B cell (primary cell): ENCODE measurements around the gene HDHD2. TPM values are rescaled to one million over a fixed set of nuclear protein-coding genes. Genes with fewer than 3 reads are reported as not detected.

Experiments
- ATAC-seq: fragments of 200-7000 bp; cut with Tn5 transposase; one replicate; pipeline ENCODE4 v1.10.0; 2021; ENCODE audit warnings: low read depth, mild to moderate bottlenecking, moderate number of reproducible peaks, moderate library complexity
- CTCF ChIA-PET: fragments of 350-600 bp; sonication (Branson Sonifier 250); formaldehyde crosslinking; loops from one replicate; lab custom pipeline; 2021; ENCODE audit warnings: antibody characterized with exemption, inconsistent platforms; lab: Charles Lee
- POLR2A ChIA-PET: fragments of 350-600 bp; sonication (Branson Sonifier 250); formaldehyde crosslinking; loops from one replicate; lab custom pipeline; 2021; ENCODE audit warnings: antibody characterized with exemption; lab: Charles Lee
- DNase-seq: peaks from one replicate; pipeline ENCODE4 v3.0.0; 2013
- H2AFZ ChIP-seq: 2 replicates; pipeline ENCODE4 v1.6.1; 2012; ENCODE audit warnings: mild to moderate bottlenecking, low read depth, low read length; ENCODE audit not compliant: insufficient read depth, poor library complexity, severe bottlenecking
- H3K27ac ChIP-seq, 2 donors: 1 replicate in 1 of 2; 2 replicates in 1 of 2; pipeline ENCODE4 v1.5.1; 2012 to 2013; ENCODE audit warnings: low read length in 2 of 2, mild to moderate bottlenecking in 2 of 2, moderate library complexity in 1 of 2
- H3K27me3 ChIP-seq, 4 experiments: fragments of 200-600 bp in 1 of 4; sonication (generic) in 1 of 4; replicated peaks in 1 of 4; 1 replicate in 2 of 4; 2 replicates in 2 of 4; pipeline versions ENCODE4 v1.6.1 to v1.7.0; 2013 to 2016; ENCODE audit warnings: low read length in 3 of 4, mild to moderate bottlenecking in 2 of 4, mixed read lengths in 1 of 4, moderate library complexity in 1 of 4; ENCODE audit not compliant: insufficient read depth in 4 of 4, control insufficient read depth in 3 of 4; ENCODE audit errors: control extremely low read depth in 1 of 4
- H3K36me3 ChIP-seq, 2 experiments: replicated peaks in 1 of 2; 1 replicate in 1 of 2; 2 replicates in 1 of 2; pipeline versions ENCODE4 v1.6.1 to v1.7.1; 2013; ENCODE audit warnings: low read length in 1 of 2; ENCODE audit not compliant: insufficient read depth in 2 of 2, control insufficient read depth in 1 of 2; ENCODE audit errors: control extremely low read depth in 1 of 2, extremely low read depth in 1 of 2
- H3K4me1 ChIP-seq, 2 donors: fragments of 200-600 bp in 1 of 2; sonication (generic) in 1 of 2; 1 replicate in 1 of 2; 2 replicates in 1 of 2; pipeline versions ENCODE4 v1.5.1 to v1.6.1; 2013 to 2017; ENCODE audit warnings: low read length in 2 of 2; ENCODE audit not compliant: control insufficient read depth in 2 of 2, insufficient read depth in 2 of 2
- H3K4me2 ChIP-seq: replicated peaks from 2 replicates; pipeline ENCODE3; 2012; ENCODE audit warnings: mild to moderate bottlenecking, low read depth, low read length; ENCODE audit not compliant: poor library complexity, severe bottlenecking
- H3K4me3 ChIP-seq, 5 experiments: fragments of 200-600 bp in 1 of 5; sonication (generic) in 1 of 5; 1 replicate in 3 of 5; 2 replicates in 2 of 5; pipeline versions ENCODE4 v1.5.1 to v1.7.0; 2011 to 2016; ENCODE audit warnings: low read length in 4 of 5, mild to moderate bottlenecking in 4 of 5, low read depth in 2 of 5, control low read depth in 1 of 5, moderate library complexity in 1 of 5; ENCODE audit not compliant: insufficient read depth in 1 of 5; ENCODE audit errors: control extremely low read depth in 1 of 5, extremely low read depth in 1 of 5
- H3K79me2 ChIP-seq: fragments of 200-600 bp; sonication (generic); one replicate; pipeline ENCODE4 v1.6.0; 2016; ENCODE audit warnings: low read length; ENCODE audit not compliant: control insufficient read depth, insufficient read depth
- H3K9ac ChIP-seq: fragments of 200-600 bp; sonication (generic); 2 replicates; pipeline ENCODE4 v1.6.1; 2017; ENCODE audit warnings: mild to moderate bottlenecking, low read length, moderate library complexity
- H3K9me3 ChIP-seq, 3 donors: one replicate each; pipeline versions ENCODE4 v1.6.1 to v1.7.1; 2013; ENCODE audit warnings: low read length in 2 of 3; ENCODE audit not compliant: control insufficient read depth in 2 of 3, insufficient read depth in 1 of 3; ENCODE audit errors: control extremely low read depth in 1 of 3
- H4K20me1 ChIP-seq: 2 replicates; pipeline ENCODE4 v1.6.0; 2012; ENCODE audit warnings: mild to moderate bottlenecking, low read length; ENCODE audit not compliant: insufficient read depth, control insufficient read depth, poor library complexity, severe bottlenecking
- H3K27ac Mint-ChIP-seq: one replicate; pipeline ENCODE4 v1.8.0; 2021; ENCODE audit warnings: mixed read lengths
- H3K27me3 Mint-ChIP-seq: one replicate; pipeline ENCODE4 v1.8.0; 2021; ENCODE audit warnings: mixed read lengths
- H3K4me1 Mint-ChIP-seq: one replicate; pipeline ENCODE4 v1.8.0; 2021; ENCODE audit warnings: mixed read lengths
- H3K4me3 Mint-ChIP-seq: one replicate; pipeline ENCODE4 v1.8.0; 2021; ENCODE audit warnings: mixed read lengths
- H3K9me3 Mint-ChIP-seq: one replicate; pipeline ENCODE4 v1.8.0; 2022; ENCODE audit warnings: mixed read lengths; ENCODE audit not compliant: insufficient read depth
- CTCF ChIP-seq: fragments of 200-600 bp; IDR thresholded peaks from one replicate; pipeline ENCODE4 v1.8.0; 2022; ENCODE audit warnings: antibody characterized with exemption, mild to moderate bottlenecking
- EZH2 ChIP-seq: IDR thresholded peaks from 2 replicates; pipeline ENCODE4 v1.6.1; 2012; ENCODE audit warnings: borderline replicate concordance, low read depth, mild to moderate bottlenecking, moderate library complexity, low read length; ENCODE audit not compliant: insufficient read depth, poor library complexity, severe bottlenecking
- WGBS: methylation state at CpG from one replicate; pipeline ENCODE4 v1.1.5; 2013; ENCODE audit warnings: missing lambda C conversion rate; ENCODE audit not compliant: insufficient coverage; 5-methylcytosine and 5-hydroxymethylcytosine counted together
- intact Hi-C: fragments of 100-400 bp; cut with micrococcal nuclease; formaldehyde crosslinking; loops from one replicate; pipeline ENCODE4 v1.10.0; 2022
- polyA plus RNA-seq: library from polyadenylated mRNA; depleted of rRNA; stranded (reverse); fragments of >200 nt; gene quantifications from 2 replicates; pipeline ENCODE4 v1.2.3, GENCODE V29; 2012
- total RNA-seq, 2 donors: library from RNA; stranded (reverse); fragments of 120-200 nt in 1 of 2; gene quantifications; 1 replicate in 1 of 2; 2 replicates in 1 of 2; pipeline versions ENCODE4 v1.2.3 to v1.2.4, GENCODE V29; 2013 to 2022

Gene HDHD2
- total and polyA plus RNA-seq, 2 donors (not counting 1 experiment from before 2014, with no cell fraction given): 7.3 to 45.5 TPM

- no peak overlapping the region for H3K4me3 Mint-ChIP-seq
- Histone ChIP-seq H3K9me3 (no peaks in the 10 kb centered on the region), H3K79me2 (no peaks in the 10 kb centered on the region), H3K36me3 (no peaks in the 10 kb centered on the region), H3K4me2 (no peak overlapping the region), H3K27me3 (no peaks in the 10 kb centered on the region), H2AFZ (no peak overlapping the region), H3K4me1 (no peaks in the 10 kb centered on the region), H4K20me1 (no peaks in the 10 kb centered on the region), H3K4me3 (no peak overlapping the region), H3K9ac (no peak overlapping the region), H3K27ac (no peak overlapping the region)
- H3K4me1 Mint-ChIP-seq: no peaks in the 10 kb centered on the region
- no CpG with 5 or more reads among the region's 2 CpGs for WGBS
- POLR2A ChIA-PET: no interaction called here
- no peaks in the 10 kb centered on the region for H3K9me3 Mint-ChIP-seq
- no peak overlapping the region for H3K27ac Mint-ChIP-seq
- no peaks in the 10 kb centered on the region for H3K27me3 Mint-ChIP-seq
- no peak for ATAC-seq
- intact Hi-C loops: no loop called here
- CTCF ChIA-PET: no interaction called here
- no peak for DNase-seq
- TF ChIP-seq CTCF: no peak
These were observed 68.7 kb downstream of the HDHD2 start for GRCh38 chr18:47081578-47081977.

- POLR2A ChIA-PET: no interaction called here
- no peak overlapping the region for H3K27ac ChIP-seq
- no peaks in the 10 kb centered on the region for H4K20me1 ChIP-seq
- no peak overlapping the region for H3K9ac ChIP-seq
- no peak for DNase-seq
- intact Hi-C loops: no loop called here
- no peak overlapping the region for H3K4me2 ChIP-seq
- no peaks in the 10 kb centered on the region for H3K27me3 ChIP-seq
- no peaks in the 10 kb centered on the region for H3K36me3 ChIP-seq
- H3K4me1 Mint-ChIP-seq: no peaks in the 10 kb centered on the region
- no peaks in the 10 kb centered on the region for H3K79me2 ChIP-seq
- ATAC-seq: no peak
- H3K9me3 ChIP-seq: no peaks in the 10 kb centered on the region
- no peak overlapping the region for H2AFZ ChIP-seq
- H3K27ac Mint-ChIP-seq: no peak overlapping the region
- CTCF ChIA-PET: no interaction called here
- no peaks in the 10 kb centered on the region for H3K4me1 ChIP-seq
- TF ChIP-seq EZH2 (no peak), CTCF (no peak)
- no peak overlapping the region for H3K4me3 ChIP-seq
- H3K4me3 Mint-ChIP-seq: no peak overlapping the region
- H3K27me3 Mint-ChIP-seq: no peaks in the 10 kb centered on the region
- 100% methylated on average over 1 of the region's 2 CpGs for WGBS
- no peaks in the 10 kb centered on the region for H3K9me3 Mint-ChIP-seq
These were observed 69.4 kb downstream of the HDHD2 start for GRCh38 chr18:47080872-47081271.
